ENCODE data around the gene BTBD9.

- no peak for TF ChIP-seq CTCF (IDR thresholded peaks at IDR 0.05; ENCODE audit: extremely low read depth in 1 of 2, insufficient read depth in 1 of 2, low read depth in 1 of 2, low read length in 2 of 2)
- no peak for TF ChIP-seq POLR2AphosphoS5 (IDR thresholded peaks at IDR 0.05; ENCODE audit: insufficient read depth, low read depth, low read length)
- no peak for TF ChIP-seq POLR2A (IDR thresholded peaks at IDR 0.05; ENCODE audit: low read depth, low read length)
- no peak for TF ChIP-seq EZH2 (IDR thresholded peaks at IDR 0.05; ENCODE audit: borderline replicate concordance, low read depth, low read length, severe bottlenecking)
- TF ChIP-seq GATA2 (IDR thresholded peaks at IDR 0.05; ENCODE audit: insufficient read depth, insufficient read length, low read depth, low read length): no peak
- no peak for TF ChIP-seq JUN (IDR thresholded peaks at IDR 0.05; ENCODE audit: borderline replicate concordance, insufficient read depth, insufficient read length, low read depth)
- TF ChIP-seq MAX (IDR thresholded peaks at IDR 0.05; ENCODE audit: insufficient read depth, insufficient read length): no peak
- TF ChIP-seq MYC (IDR thresholded peaks at IDR 0.05; ENCODE audit: low read depth, low read length): no peak
Observed at GRCh38 chr6:38287487-38287886, 352.2 kb downstream of the BTBD9 start.

All from endothelial cell of umbilical vein (primary cell).